Stimulated activated CD4-positive, alpha-beta T cell treated with anti-CD3 and anti-CD28 coated beads, Interleukin-1b, Interleukin-23, amount 100 ng/mL, for 4 hours (primary cell): ENCODE data around the gene BFSP2.
"Not testable (repeated sequence)": the region's sequence is repeated elsewhere in the genome, so short reads cannot be mapped to it uniquely, and the experiment has no call there.

Experiments
- DNase-seq, 2 donors: peaks; one replicate each; pipeline ENCODE4 v3.0.0-alpha.2; 2020; ENCODE audit warnings: low read depth in 2 of 2

BFSP2 gene

DNA sequence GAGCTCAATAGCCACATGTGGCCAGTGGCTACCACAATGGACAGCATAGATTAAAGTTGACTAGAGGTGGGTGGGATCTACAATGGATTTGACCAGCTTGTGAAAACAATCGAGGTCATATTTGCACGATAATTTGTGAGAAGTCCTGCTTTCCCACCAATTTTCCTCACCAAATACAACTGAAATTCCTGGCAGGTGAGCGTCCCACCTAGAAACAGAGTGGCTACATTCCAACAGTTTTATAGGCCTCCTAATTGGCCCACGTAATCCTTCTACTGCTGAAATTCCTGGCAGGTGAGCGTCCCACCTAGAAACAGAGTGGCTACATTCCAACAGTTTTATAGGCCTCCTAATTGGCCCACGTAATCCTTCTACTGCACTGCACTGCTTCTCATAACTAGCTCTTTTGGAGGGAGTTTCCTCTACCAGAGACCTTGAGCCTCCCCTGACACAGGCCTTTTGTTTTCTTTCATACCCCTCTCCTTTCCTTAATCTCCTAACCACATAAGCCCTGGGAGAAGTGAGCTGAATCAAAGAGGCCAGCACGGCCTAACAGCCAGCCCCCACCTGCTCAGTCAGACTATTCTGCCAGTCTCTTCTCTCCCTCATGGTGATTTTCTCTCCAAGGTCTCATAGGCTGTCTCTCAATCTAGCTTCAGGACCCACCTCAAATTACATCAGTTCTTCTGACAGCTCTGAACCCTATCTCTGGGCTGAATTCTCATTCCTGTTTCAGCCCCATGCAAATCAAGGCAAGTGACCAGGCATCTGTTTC is 80.2 kb downstream of the BFSP2 start:
- DNase-seq: no peak

DNA sequence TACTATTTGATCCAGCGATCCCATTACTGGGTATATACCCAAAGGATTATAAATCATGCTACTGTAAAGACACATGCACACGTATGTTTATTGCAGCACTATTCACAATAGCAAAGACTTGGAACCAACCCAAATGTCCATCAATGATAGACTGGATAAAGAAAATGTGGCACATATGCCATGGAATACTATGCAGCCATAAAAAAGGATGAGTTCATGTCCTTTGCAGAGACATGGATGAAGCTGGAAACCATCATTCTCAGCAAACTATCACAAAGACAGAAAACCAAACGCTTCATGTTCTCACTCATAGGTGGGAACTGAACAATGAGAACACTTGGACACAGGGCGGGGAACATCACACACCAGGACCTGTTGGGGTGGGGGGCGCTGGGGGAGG is 82.6 kb downstream of the BFSP2 start:
- DNase-seq: not testable (repeated sequence)

DNA sequence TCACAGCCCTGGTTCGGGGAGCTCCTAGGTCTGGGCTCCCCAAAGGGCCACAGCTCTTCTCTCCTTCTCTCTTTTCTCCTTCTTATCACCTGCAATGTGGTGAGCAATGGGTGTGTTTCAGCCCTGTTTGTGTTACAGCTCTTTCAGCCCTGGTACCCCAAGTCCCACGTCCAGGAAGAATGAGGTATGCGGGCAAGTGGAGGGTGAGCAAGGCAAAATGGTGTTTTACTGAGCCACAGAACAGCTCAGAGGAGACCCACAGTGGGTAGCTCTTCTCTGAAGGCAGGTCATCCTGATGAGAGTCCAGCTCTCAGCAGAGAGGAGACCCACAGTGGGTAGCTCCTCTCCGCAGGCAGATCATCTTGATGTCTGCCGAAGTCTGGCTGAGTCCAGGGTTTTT is 86.8 kb downstream of the BFSP2 start:
- DNase-seq: no peak

DNA sequence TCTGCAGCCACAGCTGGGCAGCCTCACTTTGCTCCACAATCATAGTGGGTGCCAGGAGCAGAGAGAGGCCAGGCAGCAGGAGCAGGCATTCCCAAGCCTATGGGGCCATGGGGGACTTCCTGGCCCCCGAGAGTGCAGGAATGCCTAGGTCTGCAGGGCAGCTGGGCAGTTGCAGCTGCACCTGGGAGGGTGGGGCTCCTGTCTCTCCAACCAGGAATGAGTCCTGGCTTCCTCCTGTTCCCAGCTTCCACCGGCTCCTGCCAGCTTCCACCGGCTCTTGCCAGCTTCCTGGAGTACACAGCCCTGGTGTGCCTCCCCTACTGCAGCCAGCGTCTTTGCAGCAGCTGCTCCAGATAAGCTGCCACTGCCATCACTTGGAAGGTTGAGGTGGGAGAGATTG is 87.3 kb downstream of the BFSP2 start:
- DNase-seq: no peak

DNA sequence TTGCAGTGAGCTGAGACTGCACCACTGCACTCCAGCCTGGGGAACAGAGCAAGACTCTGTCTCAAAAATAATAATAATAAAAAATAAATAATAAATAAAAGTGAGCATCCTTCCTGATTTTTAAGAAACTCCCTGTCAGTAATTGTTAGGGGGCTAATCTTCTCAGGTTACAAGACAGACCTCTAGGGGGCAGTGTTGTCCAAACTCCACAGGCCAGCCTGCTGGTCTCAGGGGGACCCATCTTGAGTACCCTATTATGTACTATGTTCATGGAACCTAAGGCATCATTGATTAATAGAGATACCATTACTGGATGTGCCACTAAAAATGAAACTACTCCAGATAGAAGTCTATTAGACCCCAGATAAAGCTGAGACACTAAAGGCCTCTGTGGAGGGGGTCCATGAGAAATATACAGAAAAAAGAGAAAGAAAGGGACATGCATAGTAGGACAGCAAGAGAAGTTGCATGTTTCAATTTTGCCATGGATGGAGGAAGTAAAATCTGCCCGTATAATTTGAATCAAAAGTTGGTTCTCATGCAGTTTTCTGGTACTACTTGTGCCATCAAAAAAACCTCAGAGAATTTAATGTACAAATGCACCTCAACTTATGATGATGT is 88.2 kb downstream of the BFSP2 start:
- DNase-seq: peak in 1 of 2 donors; percentile 64

DNA sequence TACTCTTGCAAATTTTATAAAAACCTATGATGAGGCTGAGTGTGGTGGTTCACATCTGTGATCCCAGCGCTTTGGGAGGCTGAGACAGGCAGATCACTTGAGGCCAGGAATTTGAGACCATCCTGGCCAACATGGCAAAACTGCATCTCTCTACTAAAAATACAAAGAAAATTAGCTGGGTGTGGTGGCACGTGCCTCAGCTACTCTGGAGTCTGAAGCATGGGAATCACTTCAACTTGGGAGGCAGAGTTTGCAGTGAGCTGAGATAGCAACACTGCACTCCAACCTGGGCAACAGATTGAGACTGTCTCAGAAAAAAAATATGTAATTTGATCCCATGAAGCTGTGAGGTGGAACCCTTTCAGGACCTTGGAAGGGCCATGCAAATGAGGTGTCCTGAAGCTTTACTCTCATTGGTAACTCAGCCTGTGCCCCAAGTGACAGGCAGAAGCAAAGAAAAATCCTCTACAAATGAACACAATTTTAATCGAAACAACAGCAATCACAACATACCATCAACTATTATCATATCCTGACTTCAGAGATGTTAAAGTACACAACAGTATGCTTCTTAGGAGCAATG is 89.0 kb downstream of the BFSP2 start:
- no peak for DNase-seq

DNA sequence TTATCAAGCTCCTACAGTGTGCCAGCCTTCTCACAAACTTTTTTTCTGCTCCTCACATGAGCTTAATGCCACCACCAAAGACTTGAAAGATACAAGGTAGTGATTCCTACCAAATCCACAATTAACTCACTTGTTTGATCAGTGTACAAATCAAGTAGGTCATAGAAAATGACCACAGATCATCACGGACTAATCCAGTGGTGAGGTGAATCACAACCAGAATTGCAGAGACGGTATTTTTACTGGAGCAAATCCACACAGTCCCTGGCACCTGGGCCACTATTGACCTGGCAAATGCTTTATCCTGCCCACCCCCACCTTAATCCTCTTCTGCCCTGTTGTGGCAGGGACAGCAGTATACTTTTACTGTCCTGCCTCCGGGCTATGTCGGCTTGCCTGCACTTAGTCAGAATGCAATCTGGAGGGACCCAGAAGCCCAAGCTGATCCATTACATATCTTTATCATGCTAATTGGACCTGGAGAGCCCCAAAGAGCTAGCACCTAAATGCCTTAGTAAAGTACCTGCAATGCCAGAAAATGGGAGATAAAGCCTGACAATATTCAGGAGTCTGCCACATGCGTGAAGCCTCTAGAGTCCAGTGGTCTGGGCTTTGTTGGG is 89.7 kb downstream of the BFSP2 start:
- no peak for DNase-seq

DNA sequence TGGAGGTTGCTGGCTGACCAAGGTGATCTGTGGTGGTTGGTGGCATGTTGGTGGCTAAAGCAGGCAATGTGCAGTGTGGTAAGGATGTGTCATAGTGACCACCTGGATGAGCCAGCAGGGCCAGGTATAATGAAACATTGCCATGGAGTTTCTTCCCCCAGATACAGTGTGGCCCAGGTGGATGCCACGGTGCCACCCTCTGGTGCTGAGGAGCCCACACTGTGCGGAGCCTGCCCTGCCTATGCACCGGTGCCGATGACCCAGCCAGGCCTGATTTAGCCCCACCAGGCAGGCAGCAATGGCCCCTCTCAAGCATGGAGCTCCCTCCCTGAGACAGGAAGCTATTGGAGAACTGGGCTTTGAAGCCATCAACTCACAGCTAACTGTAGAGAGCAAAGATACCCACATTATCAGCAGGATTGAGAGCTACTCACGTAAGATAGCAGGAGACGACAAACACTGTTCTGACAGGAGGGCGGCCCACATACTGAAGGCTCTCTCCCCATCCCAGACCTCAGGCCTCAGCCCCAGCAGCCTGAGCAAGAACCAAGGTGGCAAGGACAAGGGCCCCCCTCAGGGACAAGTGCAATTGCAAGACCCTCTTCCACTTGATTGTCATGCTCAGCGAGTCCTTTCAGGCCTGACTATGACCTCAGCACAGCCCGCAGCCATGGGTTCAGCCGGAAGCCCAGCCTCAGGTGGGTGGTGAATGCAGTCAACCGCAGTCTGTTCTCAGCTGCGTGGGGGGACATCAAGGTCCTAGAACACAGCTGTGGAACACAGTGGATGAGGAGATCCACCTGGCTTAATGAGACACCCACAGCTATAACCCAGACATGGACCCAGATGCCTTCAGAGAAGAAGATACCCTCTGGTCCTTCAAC is 90.9 kb downstream of the BFSP2 start:
- DNase-seq: peak; percentile 34 to 43

DNA sequence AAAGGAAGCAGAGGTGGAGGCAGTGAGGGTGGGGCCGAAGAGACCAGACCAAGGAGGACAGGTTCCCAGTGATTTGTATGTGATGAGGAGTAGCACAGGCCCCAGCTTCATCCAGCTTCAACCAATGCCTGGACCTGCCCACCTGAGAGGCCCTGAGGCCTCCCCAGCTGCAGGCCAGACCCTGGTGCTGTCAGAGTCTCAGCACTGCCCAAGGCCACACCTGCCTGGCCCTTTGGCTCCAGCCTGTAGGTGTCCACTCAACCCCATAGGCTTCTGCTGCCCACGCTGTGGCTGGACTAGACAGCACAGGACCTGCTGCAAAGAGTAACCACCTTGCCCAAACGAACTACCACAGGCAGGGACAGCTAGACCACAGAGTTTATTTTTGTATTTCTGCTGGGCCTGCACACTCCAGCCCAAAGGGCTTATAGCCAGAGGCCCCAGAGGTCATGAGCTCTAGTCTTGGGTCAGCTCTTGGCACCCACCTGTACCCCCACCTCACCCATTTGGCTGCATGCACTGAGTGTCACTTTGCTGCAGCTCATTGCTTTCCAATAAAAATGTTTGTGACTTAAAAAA is 91.7 kb downstream of the BFSP2 start:
- no peak for DNase-seq

DNA sequence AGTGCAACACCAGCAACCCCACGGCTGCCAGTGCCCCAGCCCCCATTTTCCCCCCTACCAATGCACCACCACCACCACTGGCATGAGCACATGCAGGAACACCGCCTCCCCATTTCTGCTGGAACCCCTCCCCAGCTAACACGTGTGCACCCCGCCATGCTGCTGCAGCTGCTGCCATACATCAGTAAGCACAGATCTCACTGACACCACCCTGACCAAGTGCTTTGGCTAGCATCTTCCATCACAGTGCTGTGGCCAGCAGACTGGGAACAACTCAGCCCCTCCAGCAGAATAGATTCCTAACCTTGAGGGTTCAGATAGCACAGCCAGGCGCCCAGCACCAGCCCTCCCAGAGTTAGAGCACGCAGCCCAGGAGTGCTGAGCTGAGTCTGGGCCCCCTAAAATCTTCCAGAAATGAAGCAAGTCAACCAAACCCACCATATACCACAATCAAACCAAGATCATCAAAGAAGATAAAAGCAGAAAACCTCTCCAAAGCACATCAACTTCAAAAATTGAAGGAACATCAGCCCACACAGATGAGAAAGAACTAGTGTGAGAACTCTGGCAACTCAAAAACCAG is 92.4 kb downstream of the BFSP2 start:
- DNase-seq: no peak

DNA sequence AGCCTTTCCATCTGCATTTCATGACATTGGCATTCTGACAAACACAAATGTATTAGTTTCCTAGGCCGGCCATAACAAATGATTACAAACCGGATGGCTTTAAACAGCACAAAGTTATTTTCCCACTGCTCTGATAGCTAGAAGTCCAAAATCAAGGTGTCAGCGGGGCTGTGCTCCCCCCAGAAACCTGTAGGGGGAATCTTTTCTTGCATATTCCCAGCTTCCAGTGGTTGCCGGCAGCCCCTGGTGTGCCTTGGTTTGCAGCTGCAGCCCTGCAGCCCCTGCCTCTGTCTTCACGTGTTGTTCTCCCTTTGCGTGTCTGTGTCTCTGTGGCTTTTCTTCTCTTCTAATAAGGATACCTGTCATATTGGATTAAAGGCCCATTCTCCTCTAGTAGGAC is 94.6 kb downstream of the BFSP2 start:
- DNase-seq: no peak

DNA sequence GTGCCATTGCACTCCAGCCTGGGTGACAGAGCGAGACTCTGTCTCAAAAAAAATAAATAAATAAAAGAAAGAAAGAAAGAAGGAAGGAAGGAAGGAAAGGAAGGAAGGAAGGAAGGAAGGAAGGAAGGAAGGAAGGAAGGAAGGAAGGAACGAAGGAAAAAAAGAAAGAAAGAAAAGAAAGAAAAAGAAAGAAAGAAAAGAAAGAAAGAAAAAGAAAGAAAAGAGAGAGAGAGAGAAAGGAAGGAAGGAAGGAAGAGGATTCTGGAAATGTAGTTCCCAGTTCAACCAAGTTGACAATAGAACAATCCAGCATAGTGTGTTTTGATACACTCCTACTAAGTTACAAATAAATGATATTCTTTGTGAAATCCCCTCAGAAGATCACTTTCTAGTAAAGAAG is 102.7 kb downstream of the BFSP2 start:
- DNase-seq: not testable (repeated sequence)

DNA sequence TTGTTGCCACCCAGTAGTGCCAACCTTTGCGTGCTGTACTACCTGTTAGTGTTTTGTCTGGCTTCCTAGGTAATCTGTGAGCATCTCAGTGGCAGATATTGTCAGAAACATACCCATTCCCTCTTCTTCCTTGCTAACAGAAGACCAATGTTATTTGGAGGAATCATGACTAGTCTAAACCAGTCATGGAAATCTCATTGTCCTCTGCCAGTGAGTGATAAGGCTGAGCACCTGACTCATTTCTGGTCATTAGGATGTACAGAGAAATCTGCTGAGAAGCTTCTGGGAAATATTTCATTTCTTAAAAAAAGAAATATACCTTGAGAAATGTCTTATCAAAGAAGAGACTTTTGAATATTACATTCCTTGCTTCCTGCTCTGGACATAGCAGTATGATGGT is 103.6 kb downstream of the BFSP2 start:
- DNase-seq: no peak

DNA sequence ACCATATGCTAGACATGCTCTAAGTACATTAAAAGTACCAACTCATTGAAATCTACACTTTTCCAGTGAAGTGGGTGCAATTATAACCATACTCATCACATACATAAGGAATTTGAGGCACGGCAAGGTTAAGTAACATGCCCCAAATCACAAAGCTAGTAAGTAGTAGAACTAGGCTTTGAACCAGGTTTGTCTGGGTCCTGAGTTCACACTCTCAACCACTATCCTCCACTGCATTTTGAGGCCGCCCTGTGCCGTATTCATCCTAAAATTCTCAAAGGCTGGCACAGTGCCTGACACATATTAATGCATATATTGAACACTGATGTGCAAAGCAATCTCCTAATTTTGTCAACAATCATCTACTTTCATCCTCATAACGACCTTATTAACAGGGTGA is 104.9 kb downstream of the BFSP2 start:
- DNase-seq: no peak

DNA sequence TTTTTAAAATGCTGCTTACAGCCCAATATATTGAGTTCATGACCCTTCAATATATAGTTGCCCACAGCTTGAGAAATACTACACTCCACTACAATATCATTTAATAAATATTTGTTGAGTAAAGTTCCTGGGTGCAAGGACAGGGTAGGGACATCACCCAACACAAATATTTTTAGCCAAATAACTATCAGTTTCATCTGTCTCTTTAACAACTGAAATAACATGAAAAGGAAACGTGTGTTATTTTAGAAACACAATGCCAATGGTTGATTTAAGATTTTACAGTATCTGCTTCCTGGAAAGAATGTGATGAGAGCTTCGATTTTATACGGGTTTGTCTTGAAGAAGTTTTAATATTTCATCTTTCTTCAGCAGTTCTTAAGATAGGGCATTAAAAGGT is 106.0 kb downstream of the BFSP2 start:
- no peak for DNase-seq

DNA sequence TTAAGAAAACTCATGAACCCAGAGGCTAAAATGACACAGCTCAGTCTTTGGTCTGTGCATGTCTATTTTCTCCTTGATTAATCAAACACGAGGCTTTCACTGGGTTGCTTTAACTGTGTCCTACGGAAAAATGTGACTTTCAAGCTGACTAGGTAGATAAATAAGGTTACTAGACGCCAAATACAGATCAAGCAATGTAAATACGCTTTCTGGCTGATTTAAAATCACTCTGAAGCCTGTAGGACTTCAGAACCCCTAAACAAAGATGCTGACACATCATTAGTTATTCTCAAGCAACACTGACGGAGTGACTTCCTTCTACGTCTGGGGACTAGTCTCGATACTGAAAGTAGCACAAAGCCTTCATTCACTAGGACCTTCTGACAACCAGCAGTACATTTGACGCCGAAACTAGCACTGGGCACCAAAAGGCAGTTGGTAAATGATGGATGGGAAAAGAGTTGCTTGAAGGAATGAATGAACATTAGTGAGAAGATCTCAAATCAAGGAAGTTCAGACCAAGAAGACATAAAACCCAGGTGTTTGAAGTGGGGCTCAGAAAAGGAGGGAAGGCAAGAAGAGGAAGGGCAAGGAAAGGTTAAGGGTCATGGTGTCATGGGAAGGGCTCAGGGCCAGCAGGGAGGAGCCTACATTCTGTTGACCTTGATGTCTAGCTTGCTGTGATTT is 106.5 kb downstream of the BFSP2 start:
- peak in 1 of 2 donors; percentile 13 for DNase-seq

DNA sequence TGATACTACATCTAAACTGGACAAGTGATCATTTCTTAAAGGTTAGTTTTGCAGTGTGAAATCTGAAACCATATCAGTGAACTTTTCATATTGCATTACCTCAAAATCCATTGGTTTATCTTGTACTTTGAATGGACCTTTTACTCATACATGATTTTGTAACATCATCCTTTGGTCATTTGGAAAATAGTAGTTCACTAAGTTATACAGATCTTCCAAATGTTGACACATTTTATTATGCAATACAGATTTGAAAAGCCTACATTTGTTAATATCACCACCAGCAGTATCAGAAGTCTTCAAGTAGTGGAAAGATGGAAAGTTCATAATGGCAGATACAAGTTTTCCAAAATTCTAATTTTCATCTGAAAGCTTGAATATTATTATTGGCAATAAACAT is 109.6 kb downstream of the BFSP2 start:
- DNase-seq: no peak

DNA sequence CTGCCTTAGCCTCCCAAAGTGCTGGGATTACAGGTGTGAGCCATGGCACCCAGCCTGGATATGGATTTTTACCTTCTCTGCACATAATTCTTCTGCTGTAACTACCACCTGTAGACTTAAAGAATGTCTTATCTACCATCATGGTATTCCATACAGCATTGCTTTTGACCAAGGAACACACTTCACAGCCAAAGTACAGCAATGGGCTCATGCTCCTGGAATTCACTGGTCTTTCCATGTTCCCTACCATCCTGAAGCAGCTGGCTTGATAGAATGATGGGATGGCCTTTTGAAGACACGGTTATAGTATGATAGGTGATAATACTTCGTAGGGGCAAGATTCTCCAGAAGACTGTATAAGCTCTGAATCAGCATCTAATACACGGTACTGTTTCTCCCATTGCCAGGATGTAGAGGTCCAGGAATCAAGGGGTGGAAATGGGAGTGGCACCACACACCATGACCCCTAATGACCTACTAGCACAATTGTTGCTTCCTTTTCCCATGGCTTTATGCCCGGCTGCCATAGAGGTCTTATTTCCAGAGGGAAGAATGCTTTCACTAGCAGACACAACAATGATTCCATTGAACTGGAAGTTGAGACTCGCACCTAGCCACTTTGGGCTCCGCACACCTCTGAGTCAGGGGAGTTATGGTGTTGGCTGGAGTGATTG is 112.7 kb downstream of the BFSP2 start:
- DNase-seq: no peak

DNA sequence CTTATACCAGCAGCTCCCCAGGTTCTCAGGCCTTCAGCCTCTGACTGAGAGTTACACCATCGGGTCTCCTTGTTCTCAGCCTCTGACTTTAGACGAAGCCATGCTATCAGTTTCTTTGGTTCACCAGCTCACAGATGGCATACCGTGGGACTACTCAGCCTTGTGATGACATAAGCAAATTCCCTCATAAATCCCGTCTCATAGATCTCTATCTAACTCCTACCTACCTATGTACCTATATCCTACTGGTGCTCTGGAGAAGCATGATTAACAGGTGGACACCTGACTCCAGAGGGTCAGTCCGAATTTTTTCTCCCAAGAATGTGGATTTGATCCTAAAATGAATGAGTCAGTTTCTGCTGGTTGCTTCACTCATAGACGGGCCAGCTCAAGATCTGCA is 114.6 kb downstream of the BFSP2 start:
- no peak for DNase-seq

DNA sequence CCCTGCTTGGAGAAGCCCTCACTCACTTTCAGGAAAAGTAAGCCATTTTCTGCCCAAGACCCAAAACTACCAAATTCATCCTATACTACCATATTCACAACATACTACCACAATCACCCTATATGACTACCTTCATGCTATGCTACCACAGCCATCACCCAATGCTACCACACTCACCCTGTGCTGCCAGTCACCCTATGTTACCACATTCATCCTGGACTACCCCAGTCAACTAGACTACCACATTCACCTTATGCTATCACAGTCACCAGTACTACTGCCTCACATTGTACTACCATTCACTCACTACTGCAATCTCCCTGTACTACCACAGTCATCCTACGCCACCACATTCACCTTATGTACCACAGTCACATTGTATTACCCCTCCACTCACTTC is 115.3 kb downstream of the BFSP2 start:
- no peak for DNase-seq
